K562 (cell line): ENCODE results near the gene IPPK. TPM values are rescaled to one million over a fixed set of nuclear protein-coding genes. Genes with fewer than 3 reads are reported as not detected.

Experiments
- ATAC-seq: fragments of 200-7000 bp; cut with Tn5 transposase; 3 replicates; pipeline ENCODE4 v1.9.1; 2020; ENCODE audit warnings: moderate library complexity
- BruUV-seq: library from RNA; stranded (reverse); fragments of 400-500 nt; replicated peaks from 2 replicates; lab custom pipeline; 2021; lab: Mats Ljungman, UMichigan
- CTCF ChIA-PET: fragments of 300-600 bp; formaldehyde crosslinking; extraction: SDS; loops from one replicate; lab custom pipeline; 2021; ENCODE audit warnings: low intra/inter-chr PET ratio; lab: Yijun Ruan, JAX
- POLR2A ChIA-PET: fragments of 300-600, 350-650 bp; sonication (Branson Sonifier 250); formaldehyde crosslinking; extraction: SDS; loops from one replicate; lab custom pipeline; 2021; ENCODE audit warnings: antibody characterized with exemption, inconsistent platforms; lab: Yijun Ruan, JAX
- DNase-seq, 4 experiments: peaks; one replicate each; pipeline versions ENCODE4 v3.0.0 to v3.0.0-alpha.2; 2011 to 2018; ENCODE audit warnings: low spot score in 3 of 4, mixed read lengths in 3 of 4; ENCODE audit errors: extremely low read depth in 1 of 4
- FAIRE-seq: peaks from 2 replicates; lab custom pipeline; 2011; peaks lifted over from hg19 to GRCh38; lab: Jason Lieb, UNC
- H2AFZ ChIP-seq: 2 replicates; pipeline ENCODE4 v1.6.0; 2011; ENCODE audit warnings: low read depth, low read length, control low read depth, inconsistent platforms
- H3K27ac ChIP-seq: fragments of 200-600 bp; 3 replicates; pipeline ENCODE4 v1.8.0; 2011; ENCODE audit warnings: low read depth, mild to moderate bottlenecking, control low read depth, inconsistent platforms, low read length, moderate library complexity, mixed read lengths; ENCODE audit errors: extremely low read depth
- H3K27me3 ChIP-seq, 2 experiments: fragments of 300-600 bp in 1 of 2; 2 replicates in 1 of 2; 3 replicates in 1 of 2; pipeline versions ENCODE4 v1.6.0 to v1.8.0; 2011; ENCODE audit warnings: inconsistent platforms in 2 of 2, low read length in 2 of 2, mild to moderate bottlenecking in 1 of 2, mixed read lengths in 1 of 2, moderate library complexity in 1 of 2; ENCODE audit not compliant: control insufficient read depth in 2 of 2, insufficient read depth in 2 of 2
- H3K36me3 ChIP-seq: fragments of 300-600 bp; 3 replicates; pipeline ENCODE4 v1.8.0; 2011; ENCODE audit warnings: mild to moderate bottlenecking, low read length, inconsistent platforms; ENCODE audit not compliant: control insufficient read depth, insufficient read depth
- H3K4me1 ChIP-seq, 2 experiments: fragments of 200-600 bp in 1 of 2; replicated peaks in 1 of 2; 2 replicates in 1 of 2; 3 replicates in 1 of 2; pipeline versions ENCODE4 v1.5.1 to v1.8.0; 2011; ENCODE audit warnings: inconsistent platforms in 2 of 2, low read length in 2 of 2, mild to moderate bottlenecking in 1 of 2, mixed read lengths in 1 of 2, moderate library complexity in 1 of 2; ENCODE audit not compliant: control insufficient read depth in 2 of 2, insufficient read depth in 2 of 2
- H3K4me2 ChIP-seq: 2 replicates; pipeline ENCODE4 v1.6.1; 2011; ENCODE audit warnings: low read length, control low read depth, inconsistent platforms, mixed read lengths; ENCODE audit not compliant: insufficient read depth
- H3K4me3 ChIP-seq: fragments of 200-600 bp; sonication (generic), shearing (Covaris generic); 2 replicates; pipeline ENCODE4 v1.5.1; 2016; ENCODE audit warnings: control low read depth, inconsistent platforms
- H3K79me2 ChIP-seq: fragments of 200-600 bp; 3 replicates; pipeline ENCODE4 v1.8.0; 2011; ENCODE audit warnings: low read length, inconsistent platforms; ENCODE audit not compliant: control insufficient read depth, insufficient read depth
- H3K9ac ChIP-seq, 2 experiments: 2 replicates each; pipeline versions ENCODE4 v1.6.0 to v1.6.1; 2011; ENCODE audit warnings: low read depth in 2 of 2, low read length in 2 of 2, control low read depth in 1 of 2, inconsistent platforms in 1 of 2, mild to moderate bottlenecking in 1 of 2, mixed read lengths in 1 of 2; ENCODE audit not compliant: insufficient read depth in 1 of 2
- H3K9me1 ChIP-seq: one replicate; pipeline ENCODE4 v1.6.0; 2011; ENCODE audit warnings: inconsistent platforms, mild to moderate bottlenecking, low read length, moderate library complexity; ENCODE audit not compliant: control insufficient read depth, insufficient read depth
- H3K9me3 ChIP-seq: replicated peaks from 2 replicates; pipeline ENCODE4 v1.5.1; 2011; ENCODE audit warnings: low read depth, low read length, inconsistent platforms; ENCODE audit not compliant: control insufficient read depth, insufficient read depth
- H4K20me1 ChIP-seq: replicated peaks from 2 replicates; pipeline ENCODE4 v1.6.1; 2011; ENCODE audit warnings: low read length, inconsistent platforms, mixed read lengths; ENCODE audit not compliant: control insufficient read depth, insufficient read depth
- MYNN ChIP-seq, 2 experiments: sonication (generic); formaldehyde crosslinking in 1 of 2; IDR thresholded peaks; 2 replicates each; pipeline versions ENCODE4 v1.5.0 to v1.6.1; 2016 to 2020; ENCODE audit warnings: antibody characterized with exemption in 1 of 2, missing genetic modification reagents in 1 of 2
- XRCC5 ChIP-seq: fragments of 200-400 bp; formaldehyde crosslinking; IDR thresholded peaks from 2 replicates; pipeline ENCODE4 v1.6.1; 2017; ENCODE audit warnings: low read depth, mild to moderate bottlenecking, low read length
- ZNF24 ChIP-seq: fragments of 450-650 bp; IDR thresholded peaks from 2 replicates; pipeline ENCODE4 v1.6.1; 2016
- ZNF274 ChIP-seq: IDR thresholded peaks from 2 replicates; pipeline ENCODE4 v1.6.1; 2011; ENCODE audit warnings: low read depth, mild to moderate bottlenecking, low read length, moderate library complexity, borderline replicate concordance
- WGBS: fragments of 100-300 bp; shearing (Covaris generic); methylation state at CpG from one replicate; pipeline ENCODE4 v1.1.6; 2016; ENCODE audit warnings: low coverage, mixed read lengths; ENCODE audit not compliant: insufficient coverage; ENCODE audit errors: missing lambda C conversion rate; 5-methylcytosine and 5-hydroxymethylcytosine counted together
- in situ Hi-C: fragments of 300-500 bp; cut with MboI; formaldehyde crosslinking; loops from 4 replicates; pipeline ENCODE4 v1.15.0; 2018; ENCODE audit warnings: inconsistent platforms, mixed read lengths
- intact Hi-C: fragments of 100-400 bp; cut with micrococcal nuclease; formaldehyde crosslinking; loops from 2 replicates; pipeline ENCODE4 v1.14.2; 2022
- polyA plus RNA-seq, 8 experiments: library from polyadenylated mRNA; depleted of rRNA in 4 of 8; stranded (reverse) in 5 of 8; unstranded in 3 of 8; fragments of >200 nt; fragmentation: Nextera tagmentation in 2 of 8; fragmentation: Illumina TruSeq in 1 of 8; extraction: Ambion mirVana in 2 of 8; extraction: Trizol in 1 of 8; gene quantifications; 2 replicates each; pipeline versions ENCODE4 v1.2.1 to v1.2.3, GENCODE V29; 2011 to 2014; ENCODE audit warnings: inconsistent platforms in 1 of 8, missing spikeins in 1 of 8
- total RNA-seq, 7 experiments: library from RNA; depleted of rRNA in 6 of 7; stranded (reverse); fragments of >200 nt in 6 of 7; fragmentation: Illumina TruSeq in 2 of 7; extraction: Trizol in 2 of 7; gene quantifications; 2 replicates each; pipeline versions ENCODE4 v1.2.1 to v1.2.3, GENCODE V29; 2011 to 2021; ENCODE audit warnings: low replicate concordance in 1 of 7
- TF ChIP-seq, protein P1 (sequence below), 2 experiments: fragments of 450-650 bp in 1 of 2; IDR thresholded peaks; 2 replicates each; pipeline ENCODE4 v1.6.1; 2011 to 2017; ENCODE audit warnings: low read depth in 2 of 2, antibody characterized with exemption in 1 of 2, borderline replicate concordance in 1 of 2, low read length in 1 of 2, mild to moderate bottlenecking in 1 of 2, mixed read lengths in 1 of 2; ENCODE audit not compliant: control insufficient read depth in 1 of 2
- TF ChIP-seq, protein P2 (sequence below): sonication (generic); formaldehyde crosslinking; IDR thresholded peaks from 2 replicates; pipeline ENCODE4 v1.8.0; 2022; ENCODE audit warnings: missing genetic modification reagents, mild to moderate bottlenecking, borderline replicate concordance
- TF ChIP-seq, protein P3 (sequence below): fragments of 250-450 bp; sonication (Bioruptor Pico); IDR thresholded peaks from 2 replicates; pipeline ENCODE4 v1.5.0; 2021
- TF ChIP-seq, protein P4 (sequence below): fragments of 200-800 bp; sonication (Bioruptor generic); IDR thresholded peaks from 2 replicates; pipeline ENCODE4 v1.6.1; 2016; ENCODE audit warnings: missing genetic modification characterization, missing compliant biosample characterization

The IPPK gene
- total and polyA plus RNA-seq, 9 of the 15 experiments (the other 6 are each of a cell fraction or from before 2014, with no cell fraction given): 3.1 to 22.2 (median 11.2) TPM

DNA sequence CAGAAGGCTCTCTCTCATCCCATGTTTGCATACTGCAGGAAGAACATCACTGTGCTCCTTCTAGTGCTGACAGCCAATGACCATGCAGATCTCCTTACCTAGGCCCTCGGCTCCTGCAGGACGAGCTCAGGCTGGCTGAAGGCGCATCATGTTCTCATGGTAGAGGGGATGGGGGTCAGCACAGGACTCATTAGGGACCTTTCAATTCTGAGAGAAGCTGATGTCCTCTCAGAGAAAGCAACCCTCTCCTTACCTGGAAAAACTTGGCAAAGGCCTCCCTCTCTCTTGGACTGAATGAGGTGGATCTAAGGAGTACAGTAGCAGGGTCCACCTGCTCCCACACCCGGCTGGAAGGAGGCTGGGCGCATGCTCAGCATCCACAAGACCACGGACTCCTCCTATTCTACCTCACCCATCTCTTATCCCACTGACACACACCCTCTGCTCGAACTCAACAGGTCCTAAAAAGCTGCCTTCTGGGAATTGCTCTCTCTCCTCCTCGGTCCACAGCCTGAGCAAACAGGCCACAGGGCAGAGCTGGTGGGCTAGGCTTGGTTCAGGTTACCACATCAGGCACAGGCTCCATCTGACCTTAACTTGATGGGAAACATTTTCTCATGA is 2.9 kb downstream of the IPPK start:
- Histone ChIP-seq H3K9me3 (no peaks in the 10 kb centered on the region), H3K27me3 (no peaks in the 10 kb centered on the region), H2AFZ (no peak overlapping the region), H3K4me2 (no peak overlapping the region), H3K9ac (peak overlapping the region in 1 of 2 experiments; percentile 31; a peak in 1 of 4 replicates), H3K36me3 (peaks cover 35% of the 10 kb centered on the region), H3K27ac (no peak overlapping the region), H3K79me2 (peaks cover 85% of the 10 kb centered on the region), H3K9me1 (peaks cover 3% of the 10 kb centered on the region), H3K4me1 (peaks cover 11 to 30% of the 10 kb centered on the region in 2 experiments; a peak in 4 of 5 replicates), H3K4me3 (no peak overlapping the region), H4K20me1 (peaks cover 15% of the 10 kb centered on the region)
- DNase-seq (no peak), FAIRE-seq (no peak), ATAC-seq (no peak)
- in situ Hi-C loops (no loop called here), intact Hi-C loops (no loop called here)
- ChIA-PET POLR2A (no interaction called here), CTCF (no interaction called here)
- 79% methylated on average over 7 of the region's 8 CpGs for WGBS
- no TSS peak for BruUV-seq
- TF ChIP-seq, protein P1, sequence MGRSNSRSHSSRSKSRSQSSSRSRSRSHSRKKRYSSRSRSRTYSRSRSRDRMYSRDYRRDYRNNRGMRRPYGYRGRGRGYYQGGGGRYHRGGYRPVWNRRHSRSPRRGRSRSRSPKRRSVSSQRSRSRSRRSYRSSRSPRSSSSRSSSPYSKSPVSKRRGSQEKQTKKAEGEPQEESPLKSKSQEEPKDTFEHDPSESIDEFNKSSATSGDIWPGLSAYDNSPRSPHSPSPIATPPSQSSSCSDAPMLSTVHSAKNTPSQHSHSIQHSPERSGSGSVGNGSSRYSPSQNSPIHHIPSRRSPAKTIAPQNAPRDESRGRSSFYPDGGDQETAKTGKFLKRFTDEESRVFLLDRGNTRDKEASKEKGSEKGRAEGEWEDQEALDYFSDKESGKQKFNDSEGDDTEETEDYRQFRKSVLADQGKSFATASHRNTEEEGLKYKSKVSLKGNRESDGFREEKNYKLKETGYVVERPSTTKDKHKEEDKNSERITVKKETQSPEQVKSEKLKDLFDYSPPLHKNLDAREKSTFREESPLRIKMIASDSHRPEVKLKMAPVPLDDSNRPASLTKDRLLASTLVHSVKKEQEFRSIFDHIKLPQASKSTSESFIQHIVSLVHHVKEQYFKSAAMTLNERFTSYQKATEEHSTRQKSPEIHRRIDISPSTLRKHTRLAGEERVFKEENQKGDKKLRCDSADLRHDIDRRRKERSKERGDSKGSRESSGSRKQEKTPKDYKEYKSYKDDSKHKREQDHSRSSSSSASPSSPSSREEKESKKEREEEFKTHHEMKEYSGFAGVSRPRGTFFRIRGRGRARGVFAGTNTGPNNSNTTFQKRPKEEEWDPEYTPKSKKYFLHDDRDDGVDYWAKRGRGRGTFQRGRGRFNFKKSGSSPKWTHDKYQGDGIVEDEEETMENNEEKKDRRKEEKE (IDR thresholded peaks at IDR 0.05; ENCODE audit: borderline replicate concordance in 1 of 2, control insufficient read depth in 1 of 2, low read depth in 2 of 2, low read length in 1 of 2): no peak
- TF ChIP-seq ZNF274 (no peak), MYNN (IDR thresholded peaks at IDR 0.05) (no peak), MYNN (CRISPR knock-in tag; IDR thresholded peaks at IDR 0.05) (no peak), ZNF24 (no peak), XRCC5 (no peak)
- TF ChIP-seq, protein P2, sequence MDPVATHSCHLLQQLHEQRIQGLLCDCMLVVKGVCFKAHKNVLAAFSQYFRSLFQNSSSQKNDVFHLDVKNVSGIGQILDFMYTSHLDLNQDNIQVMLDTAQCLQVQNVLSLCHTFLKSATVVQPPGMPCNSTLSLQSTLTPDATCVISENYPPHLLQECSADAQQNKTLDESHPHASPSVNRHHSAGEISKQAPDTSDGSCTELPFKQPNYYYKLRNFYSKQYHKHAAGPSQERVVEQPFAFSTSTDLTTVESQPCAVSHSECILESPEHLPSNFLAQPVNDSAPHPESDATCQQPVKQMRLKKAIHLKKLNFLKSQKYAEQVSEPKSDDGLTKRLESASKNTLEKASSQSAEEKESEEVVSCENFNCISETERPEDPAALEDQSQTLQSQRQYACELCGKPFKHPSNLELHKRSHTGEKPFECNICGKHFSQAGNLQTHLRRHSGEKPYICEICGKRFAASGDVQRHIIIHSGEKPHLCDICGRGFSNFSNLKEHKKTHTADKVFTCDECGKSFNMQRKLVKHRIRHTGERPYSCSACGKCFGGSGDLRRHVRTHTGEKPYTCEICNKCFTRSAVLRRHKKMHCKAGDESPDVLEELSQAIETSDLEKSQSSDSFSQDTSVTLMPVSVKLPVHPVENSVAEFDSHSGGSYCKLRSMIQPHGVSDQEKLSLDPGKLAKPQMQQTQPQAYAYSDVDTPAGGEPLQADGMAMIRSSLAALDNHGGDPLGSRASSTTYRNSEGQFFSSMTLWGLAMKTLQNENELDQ (CRISPR knock-in tag): no peak
- TF ChIP-seq, protein P3, sequence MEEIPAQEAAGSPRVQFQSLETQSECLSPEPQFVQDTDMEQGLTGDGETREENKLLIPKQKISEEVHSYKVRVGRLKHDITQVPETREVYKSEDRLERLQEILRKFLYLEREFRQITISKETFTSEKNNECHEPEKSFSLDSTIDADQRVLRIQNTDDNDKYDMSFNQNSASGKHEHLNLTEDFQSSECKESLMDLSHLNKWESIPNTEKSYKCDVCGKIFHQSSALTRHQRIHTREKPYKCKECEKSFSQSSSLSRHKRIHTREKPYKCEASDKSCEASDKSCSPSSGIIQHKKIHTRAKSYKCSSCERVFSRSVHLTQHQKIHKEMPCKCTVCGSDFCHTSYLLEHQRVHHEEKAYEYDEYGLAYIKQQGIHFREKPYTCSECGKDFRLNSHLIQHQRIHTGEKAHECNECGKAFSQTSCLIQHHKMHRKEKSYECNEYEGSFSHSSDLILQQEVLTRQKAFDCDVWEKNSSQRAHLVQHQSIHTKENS (CRISPR knock-in tag): no peak
- TF ChIP-seq, protein P4, sequence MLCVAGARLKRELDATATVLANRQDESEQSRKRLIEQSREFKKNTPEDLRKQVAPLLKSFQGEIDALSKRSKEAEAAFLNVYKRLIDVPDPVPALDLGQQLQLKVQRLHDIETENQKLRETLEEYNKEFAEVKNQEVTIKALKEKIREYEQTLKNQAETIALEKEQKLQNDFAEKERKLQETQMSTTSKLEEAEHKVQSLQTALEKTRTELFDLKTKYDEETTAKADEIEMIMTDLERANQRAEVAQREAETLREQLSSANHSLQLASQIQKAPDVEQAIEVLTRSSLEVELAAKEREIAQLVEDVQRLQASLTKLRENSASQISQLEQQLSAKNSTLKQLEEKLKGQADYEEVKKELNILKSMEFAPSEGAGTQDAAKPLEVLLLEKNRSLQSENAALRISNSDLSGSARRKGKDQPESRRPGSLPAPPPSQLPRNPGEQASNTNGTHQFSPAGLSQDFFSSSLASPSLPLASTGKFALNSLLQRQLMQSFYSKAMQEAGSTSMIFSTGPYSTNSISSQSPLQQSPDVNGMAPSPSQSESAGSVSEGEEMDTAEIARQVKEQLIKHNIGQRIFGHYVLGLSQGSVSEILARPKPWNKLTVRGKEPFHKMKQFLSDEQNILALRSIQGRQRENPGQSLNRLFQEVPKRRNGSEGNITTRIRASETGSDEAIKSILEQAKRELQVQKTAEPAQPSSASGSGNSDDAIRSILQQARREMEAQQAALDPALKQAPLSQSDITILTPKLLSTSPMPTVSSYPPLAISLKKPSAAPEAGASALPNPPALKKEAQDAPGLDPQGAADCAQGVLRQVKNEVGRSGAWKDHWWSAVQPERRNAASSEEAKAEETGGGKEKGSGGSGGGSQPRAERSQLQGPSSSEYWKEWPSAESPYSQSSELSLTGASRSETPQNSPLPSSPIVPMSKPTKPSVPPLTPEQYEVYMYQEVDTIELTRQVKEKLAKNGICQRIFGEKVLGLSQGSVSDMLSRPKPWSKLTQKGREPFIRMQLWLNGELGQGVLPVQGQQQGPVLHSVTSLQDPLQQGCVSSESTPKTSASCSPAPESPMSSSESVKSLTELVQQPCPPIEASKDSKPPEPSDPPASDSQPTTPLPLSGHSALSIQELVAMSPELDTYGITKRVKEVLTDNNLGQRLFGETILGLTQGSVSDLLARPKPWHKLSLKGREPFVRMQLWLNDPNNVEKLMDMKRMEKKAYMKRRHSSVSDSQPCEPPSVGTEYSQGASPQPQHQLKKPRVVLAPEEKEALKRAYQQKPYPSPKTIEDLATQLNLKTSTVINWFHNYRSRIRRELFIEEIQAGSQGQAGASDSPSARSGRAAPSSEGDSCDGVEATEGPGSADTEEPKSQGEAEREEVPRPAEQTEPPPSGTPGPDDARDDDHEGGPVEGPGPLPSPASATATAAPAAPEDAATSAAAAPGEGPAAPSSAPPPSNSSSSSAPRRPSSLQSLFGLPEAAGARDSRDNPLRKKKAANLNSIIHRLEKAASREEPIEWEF (CRISPR knock-in tag): no peak
